ENCODE data around the gene ZNRF3.

The ZNRF3 gene

DNA sequence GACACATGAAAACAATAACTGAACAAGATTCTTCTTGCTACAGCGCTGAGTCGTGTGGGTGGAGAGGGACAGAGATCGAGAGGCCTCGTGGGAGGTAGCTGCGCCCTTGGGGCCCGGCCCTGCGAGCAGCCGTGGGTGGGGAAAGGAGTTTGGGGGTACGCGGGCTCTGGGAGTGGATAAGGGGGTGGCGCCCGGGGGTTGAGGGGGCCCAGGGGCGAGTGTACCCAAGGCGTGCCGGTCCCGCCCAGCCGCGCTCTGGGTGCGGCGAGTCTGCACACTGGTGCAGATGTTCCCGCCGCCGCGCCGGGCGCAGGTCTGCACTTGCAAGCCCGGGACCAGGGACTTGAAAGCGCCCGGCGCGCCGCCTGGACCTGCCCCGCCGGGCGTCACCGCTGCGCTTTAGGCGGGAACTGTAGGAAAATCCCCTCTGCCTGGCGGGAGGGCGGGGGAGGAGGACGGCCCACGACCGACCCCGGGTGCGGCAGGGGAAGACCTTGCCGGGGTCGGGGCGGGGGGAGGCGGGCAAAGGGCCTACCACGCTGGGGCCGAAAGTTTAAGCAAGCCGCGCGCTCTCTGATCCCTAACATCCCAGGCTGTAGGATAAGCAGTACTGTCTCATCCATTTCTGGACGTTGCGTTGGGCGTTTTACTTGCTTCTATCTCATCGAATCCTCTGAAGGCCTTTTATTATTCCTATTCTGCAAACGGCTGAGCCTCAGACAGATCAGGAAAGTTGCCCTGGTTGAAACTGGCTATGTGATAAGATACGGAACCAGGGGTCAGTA is 188.1 kb downstream of the ZNRF3 start (continued):
- TF ChIP-seq TOX (CRISPR knock-in tag; IDR thresholded peaks at IDR 0.05; ENCODE audit: borderline replicate concordance) = no peak

DNA sequence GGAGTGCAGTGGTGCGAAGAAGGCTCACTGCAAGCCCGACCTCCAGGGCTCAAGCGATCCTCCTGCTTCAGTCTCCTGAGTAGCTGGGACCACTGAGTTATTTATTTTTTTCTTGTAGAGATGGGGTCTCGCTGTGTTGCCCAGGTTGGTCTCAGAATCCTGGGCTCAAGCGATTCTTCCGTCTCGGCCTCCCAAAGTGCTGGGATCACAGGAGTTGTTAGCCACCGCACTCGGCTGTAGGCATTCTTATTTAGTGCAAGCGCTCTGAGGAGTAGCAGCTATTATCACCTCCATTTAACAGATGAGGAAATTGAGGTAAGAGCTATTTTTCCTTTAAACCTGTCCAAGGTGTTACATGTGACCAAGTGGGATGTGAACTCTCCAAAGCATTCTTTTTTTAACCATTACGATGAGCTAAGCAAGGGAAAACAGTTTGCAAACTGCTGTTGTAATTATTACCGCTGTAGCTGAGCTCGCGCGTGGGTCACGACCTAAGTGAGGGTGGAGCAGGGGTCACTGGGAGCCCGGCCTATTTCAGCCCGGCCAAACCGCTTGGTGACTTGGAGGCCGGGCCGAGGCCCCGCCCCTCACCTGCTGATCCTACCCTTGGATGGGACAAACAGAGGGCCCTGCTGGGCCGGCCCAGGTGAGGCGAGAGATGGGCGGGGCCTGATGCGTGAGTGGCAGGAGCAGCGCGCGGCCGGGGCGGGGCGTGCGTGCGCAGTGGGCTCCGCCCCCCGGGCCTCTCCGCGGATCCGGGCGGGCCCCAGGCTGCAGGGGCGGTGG is 189.0 kb downstream of the ZNRF3 start:
- ATAC-seq = peak; percentile 99
- TF ChIP-seq OSR1 (CRISPR knock-in tag; IDR thresholded peaks at IDR 0.05) = no peak

DNA sequence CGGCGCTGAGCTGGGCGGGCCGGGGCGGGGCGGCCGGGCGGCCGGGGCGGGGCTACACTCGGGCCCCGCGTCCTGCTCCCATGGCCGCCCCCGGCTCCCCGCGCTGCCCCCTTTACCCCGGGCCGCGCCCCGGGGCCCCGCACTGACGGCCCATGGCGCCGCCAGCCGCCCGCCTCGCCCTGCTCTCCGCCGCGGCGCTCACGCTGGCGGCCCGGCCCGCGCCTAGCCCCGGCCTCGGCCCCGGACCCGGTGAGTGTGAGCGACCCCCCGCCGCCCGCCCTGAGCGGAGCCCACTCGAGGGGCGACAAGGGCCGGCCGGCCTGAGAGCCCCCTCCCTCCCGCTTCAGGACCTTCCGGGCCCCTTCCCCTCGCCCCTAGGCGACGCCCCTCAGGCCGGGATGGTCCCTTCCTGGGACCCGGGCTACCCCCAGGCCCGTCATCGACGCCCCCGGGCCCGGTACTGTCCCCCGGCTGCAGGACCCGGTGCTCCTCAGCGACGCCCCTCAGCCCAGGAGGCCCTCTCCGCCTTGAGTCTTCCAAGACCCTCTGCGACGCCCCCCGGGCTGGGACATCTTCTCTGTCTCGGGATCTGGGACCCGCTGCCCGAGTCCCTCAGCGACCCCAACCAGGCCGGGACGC is 189.7 kb downstream of the ZNRF3 start, which contains the start of gene KREMEN1:
TSS of gene KREMEN1 (plus strand) at position 57 of the 639 bp plus-strand sequence. CDS start at position 153, 96 bp downstream.
- no peak for TF ChIP-seq CSDC2 (CRISPR knock-in tag; IDR thresholded peaks at IDR 0.05)
- no peak for TF ChIP-seq ARNTL (CRISPR knock-in tag; IDR thresholded peaks at IDR 0.05; ENCODE audit: borderline replicate concordance, low read depth)
- no peak for TF ChIP-seq ZFP30 (CRISPR knock-in tag; IDR thresholded peaks at IDR 0.05)
- TF ChIP-seq BACH2 (CRISPR knock-in tag; IDR thresholded peaks at IDR 0.05; ENCODE audit: borderline replicate concordance) = no peak
- no peak for TF ChIP-seq RARB (CRISPR knock-in tag; IDR thresholded peaks at IDR 0.05)
- TF ChIP-seq, protein P1, sequence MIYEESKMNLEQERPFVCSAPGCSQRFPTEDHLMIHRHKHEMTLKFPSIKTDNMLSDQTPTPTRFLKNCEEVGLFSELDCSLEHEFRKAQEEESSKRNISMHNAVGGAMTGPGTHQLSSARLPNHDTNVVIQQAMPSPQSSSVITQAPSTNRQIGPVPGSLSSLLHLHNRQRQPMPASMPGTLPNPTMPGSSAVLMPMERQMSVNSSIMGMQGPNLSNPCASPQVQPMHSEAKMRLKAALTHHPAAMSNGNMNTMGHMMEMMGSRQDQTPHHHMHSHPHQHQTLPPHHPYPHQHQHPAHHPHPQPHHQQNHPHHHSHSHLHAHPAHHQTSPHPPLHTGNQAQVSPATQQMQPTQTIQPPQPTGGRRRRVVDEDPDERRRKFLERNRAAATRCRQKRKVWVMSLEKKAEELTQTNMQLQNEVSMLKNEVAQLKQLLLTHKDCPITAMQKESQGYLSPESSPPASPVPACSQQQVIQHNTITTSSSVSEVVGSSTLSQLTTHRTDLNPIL (CRISPR knock-in tag; IDR thresholded peaks at IDR 0.05; ENCODE audit: low read depth) = no peak
- TF ChIP-seq ZNF70 (CRISPR knock-in tag; IDR thresholded peaks at IDR 0.05) = no peak
- TF ChIP-seq, protein P2, sequence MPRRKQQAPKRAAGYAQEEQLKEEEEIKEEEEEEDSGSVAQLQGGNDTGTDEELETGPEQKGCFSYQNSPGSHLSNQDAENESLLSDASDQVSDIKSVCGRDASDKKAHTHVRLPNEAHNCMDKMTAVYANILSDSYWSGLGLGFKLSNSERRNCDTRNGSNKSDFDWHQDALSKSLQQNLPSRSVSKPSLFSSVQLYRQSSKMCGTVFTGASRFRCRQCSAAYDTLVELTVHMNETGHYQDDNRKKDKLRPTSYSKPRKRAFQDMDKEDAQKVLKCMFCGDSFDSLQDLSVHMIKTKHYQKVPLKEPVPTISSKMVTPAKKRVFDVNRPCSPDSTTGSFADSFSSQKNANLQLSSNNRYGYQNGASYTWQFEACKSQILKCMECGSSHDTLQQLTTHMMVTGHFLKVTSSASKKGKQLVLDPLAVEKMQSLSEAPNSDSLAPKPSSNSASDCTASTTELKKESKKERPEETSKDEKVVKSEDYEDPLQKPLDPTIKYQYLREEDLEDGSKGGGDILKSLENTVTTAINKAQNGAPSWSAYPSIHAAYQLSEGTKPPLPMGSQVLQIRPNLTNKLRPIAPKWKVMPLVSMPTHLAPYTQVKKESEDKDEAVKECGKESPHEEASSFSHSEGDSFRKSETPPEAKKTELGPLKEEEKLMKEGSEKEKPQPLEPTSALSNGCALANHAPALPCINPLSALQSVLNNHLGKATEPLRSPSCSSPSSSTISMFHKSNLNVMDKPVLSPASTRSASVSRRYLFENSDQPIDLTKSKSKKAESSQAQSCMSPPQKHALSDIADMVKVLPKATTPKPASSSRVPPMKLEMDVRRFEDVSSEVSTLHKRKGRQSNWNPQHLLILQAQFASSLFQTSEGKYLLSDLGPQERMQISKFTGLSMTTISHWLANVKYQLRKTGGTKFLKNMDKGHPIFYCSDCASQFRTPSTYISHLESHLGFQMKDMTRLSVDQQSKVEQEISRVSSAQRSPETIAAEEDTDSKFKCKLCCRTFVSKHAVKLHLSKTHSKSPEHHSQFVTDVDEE (CRISPR knock-in tag; IDR thresholded peaks at IDR 0.05) = no peak
- no peak for TF ChIP-seq OSR1 (CRISPR knock-in tag; IDR thresholded peaks at IDR 0.05)
- TF ChIP-seq TOX (CRISPR knock-in tag; IDR thresholded peaks at IDR 0.05; ENCODE audit: borderline replicate concordance) = no peak
- no peak for TF ChIP-seq ZFP3 (CRISPR knock-in tag; IDR thresholded peaks at IDR 0.05)
- no peak for TF ChIP-seq ESRRG (CRISPR knock-in tag; IDR thresholded peaks at IDR 0.05)
- TF ChIP-seq, protein P3, sequence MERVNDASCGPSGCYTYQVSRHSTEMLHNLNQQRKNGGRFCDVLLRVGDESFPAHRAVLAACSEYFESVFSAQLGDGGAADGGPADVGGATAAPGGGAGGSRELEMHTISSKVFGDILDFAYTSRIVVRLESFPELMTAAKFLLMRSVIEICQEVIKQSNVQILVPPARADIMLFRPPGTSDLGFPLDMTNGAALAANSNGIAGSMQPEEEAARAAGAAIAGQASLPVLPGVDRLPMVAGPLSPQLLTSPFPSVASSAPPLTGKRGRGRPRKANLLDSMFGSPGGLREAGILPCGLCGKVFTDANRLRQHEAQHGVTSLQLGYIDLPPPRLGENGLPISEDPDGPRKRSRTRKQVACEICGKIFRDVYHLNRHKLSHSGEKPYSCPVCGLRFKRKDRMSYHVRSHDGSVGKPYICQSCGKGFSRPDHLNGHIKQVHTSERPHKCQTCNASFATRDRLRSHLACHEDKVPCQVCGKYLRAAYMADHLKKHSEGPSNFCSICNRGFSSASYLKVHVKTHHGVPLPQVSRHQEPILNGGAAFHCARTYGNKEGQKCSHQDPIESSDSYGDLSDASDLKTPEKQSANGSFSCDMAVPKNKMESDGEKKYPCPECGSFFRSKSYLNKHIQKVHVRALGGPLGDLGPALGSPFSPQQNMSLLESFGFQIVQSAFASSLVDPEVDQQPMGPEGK (CRISPR knock-in tag; IDR thresholded peaks at IDR 0.05; ENCODE audit: borderline replicate concordance) = no peak
- no peak for TF ChIP-seq ZNF565 (CRISPR knock-in tag; conservative IDR thresholded peaks at IDR 0.05; ENCODE audit: low read depth)
- TF ChIP-seq TCF4 (CRISPR knock-in tag; IDR thresholded peaks at IDR 0.05; ENCODE audit: borderline replicate concordance) = no peak
- no peak for TF ChIP-seq ISL1 (CRISPR knock-in tag; IDR thresholded peaks at IDR 0.05)
- TF ChIP-seq PPARA (CRISPR knock-in tag; IDR thresholded peaks at IDR 0.05; ENCODE audit: borderline replicate concordance) = no peak
- TF ChIP-seq, protein P4, sequence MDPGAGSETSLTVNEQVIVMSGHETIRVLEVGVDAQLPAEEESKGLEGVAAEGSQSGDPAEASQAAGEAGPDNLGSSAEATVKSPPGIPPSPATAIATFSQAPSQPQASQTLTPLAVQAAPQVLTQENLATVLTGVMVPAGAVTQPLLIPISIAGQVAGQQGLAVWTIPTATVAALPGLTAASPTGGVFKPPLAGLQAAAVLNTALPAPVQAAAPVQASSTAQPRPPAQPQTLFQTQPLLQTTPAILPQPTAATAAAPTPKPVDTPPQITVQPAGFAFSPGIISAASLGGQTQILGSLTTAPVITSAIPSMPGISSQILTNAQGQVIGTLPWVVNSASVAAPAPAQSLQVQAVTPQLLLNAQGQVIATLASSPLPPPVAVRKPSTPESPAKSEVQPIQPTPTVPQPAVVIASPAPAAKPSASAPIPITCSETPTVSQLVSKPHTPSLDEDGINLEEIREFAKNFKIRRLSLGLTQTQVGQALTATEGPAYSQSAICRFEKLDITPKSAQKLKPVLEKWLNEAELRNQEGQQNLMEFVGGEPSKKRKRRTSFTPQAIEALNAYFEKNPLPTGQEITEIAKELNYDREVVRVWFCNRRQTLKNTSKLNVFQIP (CRISPR knock-in tag; IDR thresholded peaks at IDR 0.05; ENCODE audit: borderline replicate concordance, low read depth) = no peak
- no peak for TF ChIP-seq ZC3H10 (CRISPR knock-in tag; IDR thresholded peaks at IDR 0.05)
- TF ChIP-seq, protein P5, sequence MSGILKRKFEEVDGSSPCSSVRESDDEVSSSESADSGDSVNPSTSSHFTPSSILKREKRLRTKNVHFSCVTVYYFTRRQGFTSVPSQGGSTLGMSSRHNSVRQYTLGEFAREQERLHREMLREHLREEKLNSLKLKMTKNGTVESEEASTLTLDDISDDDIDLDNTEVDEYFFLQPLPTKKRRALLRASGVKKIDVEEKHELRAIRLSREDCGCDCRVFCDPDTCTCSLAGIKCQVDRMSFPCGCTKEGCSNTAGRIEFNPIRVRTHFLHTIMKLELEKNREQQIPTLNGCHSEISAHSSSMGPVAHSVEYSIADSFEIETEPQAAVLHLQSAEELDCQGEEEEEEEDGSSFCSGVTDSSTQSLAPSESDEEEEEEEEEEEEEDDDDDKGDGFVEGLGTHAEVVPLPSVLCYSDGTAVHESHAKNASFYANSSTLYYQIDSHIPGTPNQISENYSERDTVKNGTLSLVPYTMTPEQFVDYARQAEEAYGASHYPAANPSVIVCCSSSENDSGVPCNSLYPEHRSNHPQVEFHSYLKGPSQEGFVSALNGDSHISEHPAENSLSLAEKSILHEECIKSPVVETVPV (CRISPR knock-in tag; IDR thresholded peaks at IDR 0.05) = no peak
- ATAC-seq = no peak; the same call in 1 of the 3 replicates

All from SK-N-SH treated with all-trans-retinoic acid at 6 μM for 48 hours (cell line).